Heart right ventricle (tissue), 16 donors: ENCODE data around the gene CLDN22. TPM values are rescaled to one million over a fixed set of nuclear protein-coding genes. Genes with fewer than 3 reads are reported as not detected.

Experiments
- ATAC-seq, 8 donors: fragments of 200-7000 bp; cut with Tn5 transposase; one replicate each; pipeline ENCODE4 v1.9.1; 2020; ENCODE audit warnings: mild to moderate bottlenecking in 8 of 8, moderate library complexity in 8 of 8, moderate number of reproducible peaks in 1 of 8
- DNase-seq, 2 donors: peaks; one replicate each; pipeline ENCODE4 v3.0.0-alpha.2; 2020
- H3K27ac ChIP-seq, 10 donors: fragments of 200-600 bp; sonication (generic) in 2 of 10; one replicate each; pipeline versions ENCODE4 v1.5.0 to v1.8.0; 2020 to 2022; ENCODE audit warnings: mild to moderate bottlenecking in 3 of 10
- H3K27me3 ChIP-seq, 7 donors: fragments of 200-600 bp; one replicate each; pipeline ENCODE4 v1.8.0; 2021 to 2022; ENCODE audit warnings: mild to moderate bottlenecking in 2 of 7
- H3K36me3 ChIP-seq, 9 donors: fragments of 200-600 bp; sonication (generic) in 1 of 9; one replicate each; pipeline versions ENCODE4 v1.5.0 to v1.8.0; 2020 to 2022; ENCODE audit warnings: mild to moderate bottlenecking in 2 of 9
- H3K4me1 ChIP-seq, 9 donors: fragments of 200-600 bp; sonication (generic) in 1 of 9; one replicate each; pipeline versions ENCODE4 v1.5.0 to v1.8.0; 2020 to 2022; ENCODE audit warnings: mild to moderate bottlenecking in 4 of 9
- H3K4me3 ChIP-seq, 10 donors: fragments of 200-600 bp; sonication (generic) in 2 of 10; one replicate each; pipeline versions ENCODE4 v1.5.0 to v1.8.0; 2020 to 2022; ENCODE audit warnings: mild to moderate bottlenecking in 7 of 10, moderate library complexity in 2 of 10
- H3K9me3 ChIP-seq, 11 donors: fragments of 200-600 bp in 10 of 11; sonication (generic) in 2 of 11; one replicate each; pipeline versions ENCODE4 v1.5.0 to v1.8.0; 2013 to 2022; ENCODE audit warnings: mild to moderate bottlenecking in 2 of 11, control low read depth in 1 of 11, moderate library complexity in 1 of 11
- WGBS, 2 donors: extraction: QIAGEN DNeasy Blood & Tissue Kit; methylation state at CpG; one replicate each; pipeline ENCODE4 v1.1.7; 2013; ENCODE audit warnings: inconsistent platforms in 1 of 2; 5-methylcytosine and 5-hydroxymethylcytosine counted together
- intact Hi-C, 10 donors: fragments of 100-400 bp; cut with DNase I; formaldehyde crosslinking; loops; one replicate each; pipeline versions ENCODE4 v1.11.1 to v1.14.2; 2022
- polyA plus RNA-seq, 2 donors: library from polyadenylated mRNA; stranded (reverse); fragments of 200-250 nt; gene quantifications; one replicate each; pipeline ENCODE4 v1.2.3, GENCODE V29; 2013
- total RNA-seq, 10 donors: library from RNA; stranded (reverse); fragmentation: NEBNext Ultra II Directional in 3 of 10; extraction: Animal tissue kit (Norgen Biotek cat#: 25700) in 3 of 10; gene quantifications; one replicate each; pipeline versions ENCODE4 v1.2.1 to v1.2.4, GENCODE V29; 2021 to 2023
- TF ChIP-seq, protein P1 (sequence below), 9 donors: fragments of 200-600 bp; sonication (generic) in 2 of 9; IDR thresholded peaks; one replicate each; pipeline versions ENCODE4 v1.5.0 to v1.8.0; 2021 to 2022; ENCODE audit warnings: antibody characterized with exemption in 9 of 9, mild to moderate bottlenecking in 5 of 9, moderate library complexity in 1 of 9
- donor health status: Arrhythmogenic right ventricular cardiomyopathy.
- donor health status: ischemic (EF 13 %, LVEDD 7.1; RV severe dilation, severe dysfunction).
- donor health status: healthy with polysubstance abuse.
- donor health status: DM: no; HTN: yes; CAD: no.
- donor health status: DM: no; HTN: no; CAD: no.
- donor health status: ischemic (EF 25% LVEDD 6.9; RV normal size, moderate dysfunction).
- donor health status: ischemic (EF 25% LVEDD 5.7; RV mildly dilated, moderate dysfunction).
- donor health status: healthy.
- donor health status: DM: yes; HTN: yes; CAD: no.
- donor health status: Ischemic cardiomyopathy.
- donor health status: ischemic (EF 35%, LVEDD 5.7; RV mildly dilated, moderate dysfunction).
- donor health status: nonischemic (EF 11% LVEDD 7.7; RV severe dilation, severe dysfunction).
- donor health status: DM: yes; HTN: yes; CAD: no.
- donor health status: PGD.
- donor health status: ischemic (EF 29% LVEDD 5.4; RV normal size, mild dysfunction).
- donor health status: nonischemic (EF 23%, LVEDD 6.1; RV moderate dilation, normal function).

CLDN22 gene
- total and polyA plus RNA-seq, 12 donors: not detected

DNA sequence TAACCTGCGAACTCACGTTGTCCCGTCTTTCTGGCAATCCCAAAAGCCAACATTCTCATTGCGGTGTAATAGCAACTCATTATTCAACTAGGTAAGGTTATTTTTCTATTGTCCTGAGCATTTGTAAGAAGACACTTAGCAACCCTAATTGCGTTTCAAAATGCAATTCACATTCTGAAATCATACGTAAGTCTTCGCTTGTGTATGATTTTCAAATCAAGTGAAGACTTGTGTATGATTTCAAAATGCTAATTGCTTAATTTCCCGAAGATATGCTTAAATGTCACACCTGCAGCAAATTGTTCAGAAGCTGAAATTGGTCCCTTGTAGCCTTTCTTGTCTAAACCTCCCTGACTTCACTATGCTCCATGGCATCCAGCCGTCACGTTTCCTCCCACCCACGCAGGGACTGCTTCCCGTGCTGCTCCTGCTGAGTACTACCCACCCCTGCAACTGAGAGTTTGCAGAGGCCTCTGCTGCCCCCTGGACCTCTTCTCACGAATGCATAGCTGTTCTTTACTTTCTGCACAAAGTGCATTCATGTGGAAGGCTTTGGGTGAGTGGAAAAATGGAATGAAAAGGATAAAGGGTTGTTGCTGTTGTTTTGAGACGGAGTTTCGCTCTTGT lies 43.0 kb upstream of the CLDN22 start:
- Histone ChIP-seq H3K4me1 (no peaks in the 10 kb centered on the region), H3K36me3 (no peaks in the 10 kb centered on the region), H3K4me3 (no peak overlapping the region), H3K9me3 (peaks cover 0 to 5% (median 0%) of the 10 kb centered on the region in 11 donors), H3K27ac (no peak overlapping the region), H3K27me3 (no peaks in the 10 kb centered on the region)
- TF ChIP-seq, protein P1, sequence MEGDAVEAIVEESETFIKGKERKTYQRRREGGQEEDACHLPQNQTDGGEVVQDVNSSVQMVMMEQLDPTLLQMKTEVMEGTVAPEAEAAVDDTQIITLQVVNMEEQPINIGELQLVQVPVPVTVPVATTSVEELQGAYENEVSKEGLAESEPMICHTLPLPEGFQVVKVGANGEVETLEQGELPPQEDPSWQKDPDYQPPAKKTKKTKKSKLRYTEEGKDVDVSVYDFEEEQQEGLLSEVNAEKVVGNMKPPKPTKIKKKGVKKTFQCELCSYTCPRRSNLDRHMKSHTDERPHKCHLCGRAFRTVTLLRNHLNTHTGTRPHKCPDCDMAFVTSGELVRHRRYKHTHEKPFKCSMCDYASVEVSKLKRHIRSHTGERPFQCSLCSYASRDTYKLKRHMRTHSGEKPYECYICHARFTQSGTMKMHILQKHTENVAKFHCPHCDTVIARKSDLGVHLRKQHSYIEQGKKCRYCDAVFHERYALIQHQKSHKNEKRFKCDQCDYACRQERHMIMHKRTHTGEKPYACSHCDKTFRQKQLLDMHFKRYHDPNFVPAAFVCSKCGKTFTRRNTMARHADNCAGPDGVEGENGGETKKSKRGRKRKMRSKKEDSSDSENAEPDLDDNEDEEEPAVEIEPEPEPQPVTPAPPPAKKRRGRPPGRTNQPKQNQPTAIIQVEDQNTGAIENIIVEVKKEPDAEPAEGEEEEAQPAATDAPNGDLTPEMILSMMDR (IDR thresholded peaks at IDR 0.05): peak in 2 of 9 donors; percentile 10 to 11
- 64 to 66% methylated on average over 15 of the region's 15 CpGs for WGBS, 2 donors
- intact Hi-C loops: no loop called here
- DNase-seq (no peak), ATAC-seq (no peak)

DNA sequence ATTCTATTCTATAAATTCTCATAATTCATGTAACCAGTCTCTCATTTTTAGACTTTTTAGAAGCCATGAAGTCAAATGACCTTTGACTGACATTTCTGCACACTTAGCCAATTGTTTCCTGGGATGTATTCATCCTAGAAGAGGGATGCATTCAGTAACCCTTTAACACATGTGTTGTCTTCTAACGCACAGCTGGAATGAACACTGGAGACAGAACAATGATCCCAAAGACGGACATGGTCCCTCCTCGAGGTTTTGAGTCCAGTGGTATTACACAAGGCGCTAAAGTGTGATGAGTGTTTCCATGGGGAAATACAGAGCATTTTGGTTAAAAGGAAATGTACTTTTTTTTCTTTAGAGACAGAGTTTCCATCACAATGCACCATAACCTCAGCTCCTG lies 42.0 kb upstream of the CLDN22 start:
- no peak for ATAC-seq
- peaks cover 0 to 5% (median 0%) of the 10 kb centered on the region in 11 donors for H3K9me3 ChIP-seq
- no peaks in the 10 kb centered on the region for H3K4me1 ChIP-seq
- H3K27ac ChIP-seq: no peak overlapping the region
- no peak overlapping the region for H3K4me3 ChIP-seq
- TF ChIP-seq, protein P1 (IDR thresholded peaks at IDR 0.05): no peak
- intact Hi-C loops: no loop called here
- 90 to 96% methylated on average over 4 of the region's 4 CpGs for WGBS, 2 donors
- H3K36me3 ChIP-seq: no peaks in the 10 kb centered on the region
- H3K27me3 ChIP-seq: peaks cover 0 to 5% (median 0%) of the 10 kb centered on the region in 7 donors
- DNase-seq: no peak

DNA sequence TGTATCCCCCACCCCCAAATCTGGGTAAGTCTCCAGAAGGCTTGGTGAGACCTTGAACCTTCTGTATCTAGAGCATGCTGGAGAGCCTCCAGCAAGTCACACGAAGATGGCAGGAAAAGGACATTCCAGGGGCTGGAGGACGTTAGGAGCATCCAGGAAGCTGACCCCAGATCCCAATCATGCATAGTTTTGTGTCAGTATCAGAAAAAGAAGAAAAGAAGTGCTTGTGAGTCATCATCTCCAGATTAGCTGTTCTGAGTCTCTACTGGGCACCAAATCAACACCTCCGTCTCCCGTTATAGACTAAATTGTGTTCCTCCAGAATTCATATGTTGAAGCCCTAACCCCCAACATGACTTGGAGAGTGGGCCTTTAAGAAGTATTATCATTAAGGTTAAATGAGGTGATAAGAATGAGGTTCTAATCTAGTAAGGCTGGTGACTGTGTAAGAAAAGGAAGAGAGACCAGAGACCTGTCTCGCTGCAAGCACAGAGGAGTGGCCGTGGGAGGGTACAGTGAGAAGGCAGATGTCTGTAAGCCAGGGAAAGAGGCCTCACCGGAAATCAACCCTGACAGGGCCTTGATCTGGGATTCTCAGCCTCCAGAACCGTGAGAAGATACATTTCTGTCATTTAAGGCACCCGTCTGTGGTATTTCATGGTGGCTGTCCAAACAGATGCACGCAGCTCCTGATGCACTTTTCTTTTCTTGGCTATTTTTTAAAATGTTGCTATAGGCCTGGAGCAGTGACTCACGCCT lies 40.3 kb upstream of the CLDN22 start:
- peaks cover 0 to 6% (median 0%) of the 10 kb centered on the region in 7 donors for H3K27me3 ChIP-seq
- DNase-seq (no peak), ATAC-seq (no peak)
- TF ChIP-seq, protein P1 (IDR thresholded peaks at IDR 0.05): no peak
- H3K4me1 ChIP-seq: no peaks in the 10 kb centered on the region
- no peak overlapping the region for H3K27ac ChIP-seq
- 66 to 70% methylated on average over 11 of the region's 11 CpGs for WGBS, 2 donors
- peaks cover 0 to 5% (median 0%) of the 10 kb centered on the region in 11 donors for H3K9me3 ChIP-seq
- H3K36me3 ChIP-seq: no peaks in the 10 kb centered on the region
- no peak overlapping the region for H3K4me3 ChIP-seq
- intact Hi-C loops: no loop called here

DNA sequence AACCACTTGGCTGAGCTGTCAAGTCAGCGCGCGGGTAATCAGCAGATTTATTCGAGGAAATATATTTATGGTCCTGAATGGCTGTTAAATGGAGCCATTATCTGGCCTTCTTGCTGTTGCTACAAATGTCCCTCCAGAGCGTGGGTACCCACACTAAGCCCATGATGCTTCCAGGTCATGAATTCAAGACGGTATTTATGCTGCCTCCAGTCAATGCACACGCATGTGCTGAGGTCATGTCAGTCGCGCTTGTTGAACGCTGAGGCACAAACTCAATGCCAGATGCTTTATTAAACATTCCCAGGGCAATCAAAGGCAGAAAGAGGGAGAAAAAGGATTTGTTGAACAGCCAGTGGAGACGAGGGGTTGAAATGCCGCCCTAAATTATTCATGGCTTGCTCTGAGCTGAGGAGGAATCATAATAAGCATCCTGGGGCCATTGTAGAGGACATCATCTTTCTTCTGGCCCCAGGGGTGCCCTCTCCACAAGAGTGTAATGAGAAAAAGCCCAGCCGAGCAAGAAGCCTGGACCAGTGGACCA lies 38.2 kb upstream of the CLDN22 start:
- ATAC-seq: no peak

More for the DNA sequence above, 38.2 kb upstream of the CLDN22 start:
- WGBS, 2 donors: 87 to 92% methylated on average over 13 of the region's 13 CpGs
- Histone ChIP-seq H3K4me3 (no peak overlapping the region), H3K36me3 (no peaks in the 10 kb centered on the region), H3K27ac (no peak overlapping the region), H3K4me1 (no peaks in the 10 kb centered on the region), H3K27me3 (peaks cover 0 to 6% (median 0%) of the 10 kb centered on the region in 7 donors), H3K9me3 (peaks cover 0 to 5% (median 0%) of the 10 kb centered on the region in 11 donors)
- TF ChIP-seq, protein P1 (IDR thresholded peaks at IDR 0.05): no peak
- DNase-seq: no peak
- intact Hi-C loops: no loop called here
